ENCODE data around the gene FYB1. TPM values are rescaled to one million over a fixed set of nuclear protein-coding genes. Genes with fewer than 3 reads are reported as not detected.

The FYB1 gene
- total and polyA plus RNA-seq, 2 of the 4 experiments (the other 2 are of a cell fraction) = not detected

- TF ChIP-seq USF2 (IDR thresholded peaks at IDR 0.05; ENCODE audit: low read depth, low read length) (no peak), SMC3 (IDR thresholded peaks at IDR 0.05; ENCODE audit: low read depth, low read length) (no peak), BHLHE40 (IDR thresholded peaks at IDR 0.05; ENCODE audit: low read depth, low read length) (no peak)
Observed at GRCh38 chr5:39115644-39116343, 103.6 kb downstream of the FYB1 start (continued).

- 92% methylated on average over 2 of the region's 4 CpGs; no CpG with 5 or more reads in 1 of the 2 experiments for WGBS, 2 experiments (ENCODE audit: extremely low coverage in 2 of 2, insufficient read length in 1 of 2)
- Histone ChIP-seq H2AFZ (replicated peaks; ENCODE audit: low read length, poor library complexity) (no peak overlapping the region), H3K18ac (ENCODE audit: low read depth, low read length) (no peak overlapping the region), H4K5ac (ENCODE audit: low read depth, low read length) (no peak overlapping the region), H3K36me3 (ENCODE audit: control insufficient read depth, insufficient read depth, low read length) (no peaks in the 10 kb centered on the region), H3K27ac (ENCODE audit: insufficient read depth, low read length) (no peak overlapping the region), H3K27me3 (ENCODE audit: control insufficient read depth, insufficient read depth, low read length) (no peaks in the 10 kb centered on the region), H2AK5ac (ENCODE audit: low read depth, low read length) (no peak overlapping the region; the same call in 1 of the 2 replicates), H3K4me2 (ENCODE audit: low read depth, low read length) (no peak overlapping the region), H3K56ac (ENCODE audit: extremely low read depth, insufficient read depth, low read length) (no peak overlapping the region), H3K4me1 (ENCODE audit: control insufficient read depth, insufficient read depth, low read length) (peaks cover 3% of the 10 kb centered on the region; the same call in 1 of the 2 replicates), H4K20me1 (ENCODE audit: insufficient read depth, low read length) (no peaks in the 10 kb centered on the region), H2BK120ac (ENCODE audit: low read depth, low read length) (no peak overlapping the region), H2BK15ac (ENCODE audit: low read depth, low read length) (no peak overlapping the region), H2BK5ac (ENCODE audit: low read depth, low read length, poor library complexity, severe bottlenecking) (no peak overlapping the region), H3K14ac (replicated peaks; ENCODE audit: low read depth, low read length) (no peak overlapping the region), H4K8ac (ENCODE audit: low read depth in 2 of 2, low read length in 2 of 2) (no peak overlapping the region), H3K9ac (ENCODE audit: low read depth, low read length) (no peak overlapping the region), H3K4me3 (ENCODE audit: insufficient read depth, low read depth, low read length) (no peak overlapping the region), H2AK9ac (replicated peaks; ENCODE audit: low read depth, low read length, poor library complexity) (no peak overlapping the region), H3K9me3 (ENCODE audit: control insufficient read depth, insufficient read depth, low read length) (no peaks in the 10 kb centered on the region), H3K9me1 (ENCODE audit: insufficient read depth, low read length) (no peaks in the 10 kb centered on the region), H4K91ac (ENCODE audit: insufficient read depth, low read depth, low read length) (no peak overlapping the region), H3K4ac (ENCODE audit: low read depth, low read length) (no peak overlapping the region), H3K23ac (ENCODE audit: low read depth, low read length) (no peak overlapping the region), H3K79me1 (ENCODE audit: low read depth in 1 of 2, low read length in 2 of 2) (no peaks in the 10 kb centered on the region), H2BK20ac (ENCODE audit: low read depth, low read length) (no peak overlapping the region; the same call in 1 of the 2 replicates)
- intact Hi-C loops (cut with micrococcal nuclease) (no loop called here), dilution Hi-C loops (cut with HindIII; ENCODE audit: low sequenced_read_pairs, unreplicated experiment) (no loop called here), in situ Hi-C loops (cut with MboI; ENCODE audit: low sequenced_read_pairs) (no loop called here)
- ChIA-PET CTCF (interaction anchor here (0.7 kb wide), 1 partner anchor 33 kb away, joined by 3 read pairs; no protein-coding TSS in a partner anchor), POLR2A (ENCODE audit: unreplicated experiment) (no interaction called here)
- DNase-seq (no peak), ATAC-seq (ENCODE audit: low read depth) (no peak)
- no TSS peak for BruUV-seq (replicated peaks)
- TF ChIP-seq POLR2A (IDR thresholded peaks at IDR 0.05; ENCODE audit: low read depth, low read length) (no peak), MAFK (IDR thresholded peaks at IDR 0.05; ENCODE audit: low read depth, low read length) (no peak), RCOR1 (IDR thresholded peaks at IDR 0.05; ENCODE audit: insufficient replicate concordance, low read length) (no peak), RFX5 (IDR thresholded peaks at IDR 0.05; ENCODE audit: low read depth, low read length) (no peak), RAD21 (IDR thresholded peaks at IDR 0.05; ENCODE audit: low read length) (no peak), MXI1 (IDR thresholded peaks at IDR 0.05; ENCODE audit: borderline replicate concordance, low read depth, low read length) (no peak), MAZ (IDR thresholded peaks at IDR 0.05; ENCODE audit: borderline replicate concordance, low read depth, low read length) (no peak), BHLHE40 (IDR thresholded peaks at IDR 0.05; ENCODE audit: low read depth, low read length) (no peak), CHD1 (IDR thresholded peaks at IDR 0.05; ENCODE audit: low read depth, low read length) (no peak), CTCF (conservative IDR thresholded peaks at IDR 0.05; ENCODE audit: low read depth, low read length) (no peak), CEBPB (IDR thresholded peaks at IDR 0.05; ENCODE audit: low read depth, low read length) (no peak), FOS (IDR thresholded peaks at IDR 0.05; ENCODE audit: low read depth, low read length) (no peak), NFE2L2 (IDR thresholded peaks at IDR 0.05; ENCODE audit: low read depth, low read length) (no peak), SMC3 (IDR thresholded peaks at IDR 0.05; ENCODE audit: low read depth, low read length) (no peak)
Observed at GRCh38 chr5:39114155-39114554, 105.2 kb downstream of the FYB1 start.
